Measurements from ENCODE around the gene IFT20. TPM values are rescaled to one million over a fixed set of nuclear protein-coding genes. Genes with fewer than 3 reads are reported as not detected.
A peak's percentile ranks its signal among the peaks of the same experiment; 100 is the strongest.

Gene IFT20
- polyA plus RNA-seq, 2 of the 4 experiments (the other 2 are of a cell fraction), result 56.8 to 72.1 TPM

GRCh38 chr17:28357061-28357900 lies 22.0 kb upstream of the IFT20 start, which contains the start of gene POLDIP2 (continued):
- TF ChIP-seq E2F6 (IDR thresholded peaks at IDR 0.05; ENCODE audit: borderline replicate concordance, low read depth) (0 out of 2 replicates have a peak, but pooled peaks have one; percentile 9), ZFP36 (IDR thresholded peaks at IDR 0.05; ENCODE audit: borderline replicate concordance, partially characterized antibody) (no peak)
- TF ChIP-seq, protein P1, sequence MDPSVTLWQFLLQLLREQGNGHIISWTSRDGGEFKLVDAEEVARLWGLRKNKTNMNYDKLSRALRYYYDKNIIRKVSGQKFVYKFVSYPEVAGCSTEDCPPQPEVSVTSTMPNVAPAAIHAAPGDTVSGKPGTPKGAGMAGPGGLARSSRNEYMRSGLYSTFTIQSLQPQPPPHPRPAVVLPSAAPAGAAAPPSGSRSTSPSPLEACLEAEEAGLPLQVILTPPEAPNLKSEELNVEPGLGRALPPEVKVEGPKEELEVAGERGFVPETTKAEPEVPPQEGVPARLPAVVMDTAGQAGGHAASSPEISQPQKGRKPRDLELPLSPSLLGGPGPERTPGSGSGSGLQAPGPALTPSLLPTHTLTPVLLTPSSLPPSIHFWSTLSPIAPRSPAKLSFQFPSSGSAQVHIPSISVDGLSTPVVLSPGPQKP (IDR thresholded peaks at IDR 0.05; ENCODE audit: low read depth, low read length), result peak; percentile 81; the same call in 1 of the 2 replicates

- Histone ChIP-seq H3K27ac (no peak overlapping the region), H3K4me3 (no peak overlapping the region), H3K4me1 (no peaks in the 10 kb centered on the region), H3K4me2 (no peak overlapping the region), H3K9me3 (no peaks in the 10 kb centered on the region)
- CTCF ChIA-PET, result interaction anchor here (2.1 kb wide), 1 partner anchor 14 kb away, joined by 8 read pairs; the partner anchor contains the start of genes IFT20 and TNFAIP1
- DNase-seq (ENCODE audit: low read depth in 1 of 2, low spot score in 1 of 2) (no peak), ATAC-seq (no peak), FAIRE-seq (no peak)
- TF ChIP-seq GATA3 (IDR thresholded peaks at IDR 0.05; ENCODE audit: borderline replicate concordance), result no peak
- TF ChIP-seq, protein P2, sequence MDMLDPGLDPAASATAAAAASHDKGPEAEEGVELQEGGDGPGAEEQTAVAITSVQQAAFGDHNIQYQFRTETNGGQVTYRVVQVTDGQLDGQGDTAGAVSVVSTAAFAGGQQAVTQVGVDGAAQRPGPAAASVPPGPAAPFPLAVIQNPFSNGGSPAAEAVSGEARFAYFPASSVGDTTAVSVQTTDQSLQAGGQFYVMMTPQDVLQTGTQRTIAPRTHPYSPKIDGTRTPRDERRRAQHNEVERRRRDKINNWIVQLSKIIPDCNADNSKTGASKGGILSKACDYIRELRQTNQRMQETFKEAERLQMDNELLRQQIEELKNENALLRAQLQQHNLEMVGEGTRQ (IDR thresholded peaks at IDR 0.05), result no peak
- TF ChIP-seq NFE2L2 (conservative IDR thresholded peaks at IDR 0.05; ENCODE audit: low read length), result no peak
- no peak for TF ChIP-seq FOSB (CRISPR knock-in tag; IDR thresholded peaks at IDR 0.05)
- TF ChIP-seq JUN (IDR thresholded peaks at IDR 0.05), result no peak
- no peak for TF ChIP-seq MAZ (IDR thresholded peaks at IDR 0.05; ENCODE audit: borderline replicate concordance, low read depth, low read length)
- TF ChIP-seq BHLHE40 (IDR thresholded peaks at IDR 0.05; ENCODE audit: low read depth, low read length), result no peak
- TF ChIP-seq TFCP2L1 (CRISPR knock-in tag; IDR thresholded peaks at IDR 0.05), result no peak
- TF ChIP-seq MAFK (IDR thresholded peaks at IDR 0.05; ENCODE audit: partially characterized antibody), result no peak
- TF ChIP-seq NR3C1 (IDR thresholded peaks at IDR 0.05), result no peak
- no peak for TF ChIP-seq CBX8 (IDR thresholded peaks at IDR 0.05)
- TF ChIP-seq CEBPB (IDR thresholded peaks at IDR 0.05), result no peak
- no peak for TF ChIP-seq KDM1A (IDR thresholded peaks at IDR 0.05; ENCODE audit: low read depth)
- TF ChIP-seq, protein P3, sequence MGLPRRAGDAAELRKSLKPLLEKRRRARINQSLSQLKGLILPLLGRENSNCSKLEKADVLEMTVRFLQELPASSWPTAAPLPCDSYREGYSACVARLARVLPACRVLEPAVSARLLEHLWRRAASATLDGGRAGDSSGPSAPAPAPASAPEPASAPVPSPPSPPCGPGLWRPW (IDR thresholded peaks at IDR 0.05), result no peak
- no peak for TF ChIP-seq NPAS2 (CRISPR knock-in tag; IDR thresholded peaks at IDR 0.05; ENCODE audit: borderline replicate concordance)
- TF ChIP-seq RCOR1 (IDR thresholded peaks at IDR 0.05; ENCODE audit: low read depth, low read length), result no peak
- POLR2A ChIA-PET, result interaction anchor here (0.9 kb wide), 1 partner anchor 15 kb away, joined by 3 read pairs; the partner anchor contains the start of genes IFT20 and TNFAIP1
- WGBS (ENCODE audit: missing lambda C conversion rate), result 91% methylated on average over 7 of the region's 7 CpGs
These were observed 15.0 kb upstream of the IFT20 start for GRCh38 chr17:28350271-28350670.

- H3K4me3 ChIP-seq, result no peak overlapping the region
- WGBS (ENCODE audit: missing lambda C conversion rate), result 72% methylated on average over 3 of the region's 3 CpGs
- H3K4me1 ChIP-seq, result no peaks in the 10 kb centered on the region
- H3K27ac ChIP-seq, result no peak overlapping the region
- no peak for DNase-seq (ENCODE audit: low read depth in 1 of 2, low spot score in 1 of 2)
- POLR2A ChIA-PET, result interaction anchor here (1.3 kb wide), 1 partner anchor 8 kb away, joined by 12 read pairs; the partner anchor contains the start of gene POLDIP2
- no peaks in the 10 kb centered on the region for H3K9me3 ChIP-seq
- ATAC-seq, result peak in 1 of 2 experiments; percentile 5; a peak in 1 of 6 replicates
- H3K4me2 ChIP-seq, result no peak overlapping the region
- CTCF ChIA-PET, result interaction anchor here (1.0 to 4.8 kb wide), 4 partner anchors 12 to 117 kb away, joined by 3 to 41 read pairs (median 4); partner anchors contain the start of genes IFT20 and TNFAIP1
- no peak for FAIRE-seq
- TF ChIP-seq NR3C1 (IDR thresholded peaks at IDR 0.05), result no peak
- TF ChIP-seq HMGXB4 (CRISPR knock-in tag; IDR thresholded peaks at IDR 0.05; ENCODE audit: borderline replicate concordance), result no peak
- TF ChIP-seq MAZ (IDR thresholded peaks at IDR 0.05; ENCODE audit: borderline replicate concordance, low read depth, low read length), result no peak
- no peak for TF ChIP-seq HEYL (CRISPR knock-in tag; IDR thresholded peaks at IDR 0.05)
- TF ChIP-seq FOXS1 (CRISPR knock-in tag; IDR thresholded peaks at IDR 0.05), result no peak
- TF ChIP-seq, protein P2 (IDR thresholded peaks at IDR 0.05), result no peak
- no peak; the same call in 1 of the 2 replicates for TF ChIP-seq POLR2AphosphoS2 (conservative IDR thresholded peaks at IDR 0.05; ENCODE audit: low read length)
- TF ChIP-seq MAX (IDR thresholded peaks at IDR 0.05), result no peak
- TF ChIP-seq FOSL2 (IDR thresholded peaks at IDR 0.05), result no peak
- no peak for TF ChIP-seq FOSL2 (CRISPR knock-in tag; IDR thresholded peaks at IDR 0.05)
These were observed 13.7 kb upstream of the IFT20 start for GRCh38 chr17:28348979-28349378.
